ENCODE results near the gene NPC1.

The NPC1 gene

DNA sequence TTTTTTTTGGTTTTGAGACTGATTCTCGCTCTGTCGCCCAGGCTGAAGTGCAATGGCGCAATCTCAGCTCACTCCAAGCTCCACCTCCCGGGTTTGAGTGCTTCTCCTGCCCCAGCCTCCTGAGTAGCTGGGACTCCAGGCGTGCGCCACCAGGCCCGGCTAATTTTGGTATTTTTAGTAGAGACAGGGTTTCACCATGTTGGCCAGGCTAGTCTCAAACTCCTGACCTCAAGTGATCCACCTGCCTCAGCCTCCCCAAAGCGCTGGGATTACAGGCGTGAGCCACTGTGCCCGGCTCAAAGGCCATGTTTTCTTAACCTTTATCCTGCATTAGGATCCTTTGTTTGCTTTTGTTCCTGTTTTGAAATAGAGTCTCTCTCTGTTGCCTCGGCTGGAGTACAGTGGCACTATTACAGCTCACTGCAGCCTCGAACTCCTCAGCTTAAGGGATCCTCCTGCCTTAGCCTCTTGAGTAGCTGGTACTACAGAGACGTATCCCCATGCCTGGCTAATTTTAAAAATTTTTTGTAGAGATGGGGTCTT, 41.0 kb downstream of the NPC1 start:
- H3K27me3 ChIP-seq: no peaks in the 10 kb centered on the region
- H3K4me3 ChIP-seq (ENCODE audit: low read depth, low read length): no peak overlapping the region
- no peak for DNase-seq
- TF ChIP-seq, protein P1, sequence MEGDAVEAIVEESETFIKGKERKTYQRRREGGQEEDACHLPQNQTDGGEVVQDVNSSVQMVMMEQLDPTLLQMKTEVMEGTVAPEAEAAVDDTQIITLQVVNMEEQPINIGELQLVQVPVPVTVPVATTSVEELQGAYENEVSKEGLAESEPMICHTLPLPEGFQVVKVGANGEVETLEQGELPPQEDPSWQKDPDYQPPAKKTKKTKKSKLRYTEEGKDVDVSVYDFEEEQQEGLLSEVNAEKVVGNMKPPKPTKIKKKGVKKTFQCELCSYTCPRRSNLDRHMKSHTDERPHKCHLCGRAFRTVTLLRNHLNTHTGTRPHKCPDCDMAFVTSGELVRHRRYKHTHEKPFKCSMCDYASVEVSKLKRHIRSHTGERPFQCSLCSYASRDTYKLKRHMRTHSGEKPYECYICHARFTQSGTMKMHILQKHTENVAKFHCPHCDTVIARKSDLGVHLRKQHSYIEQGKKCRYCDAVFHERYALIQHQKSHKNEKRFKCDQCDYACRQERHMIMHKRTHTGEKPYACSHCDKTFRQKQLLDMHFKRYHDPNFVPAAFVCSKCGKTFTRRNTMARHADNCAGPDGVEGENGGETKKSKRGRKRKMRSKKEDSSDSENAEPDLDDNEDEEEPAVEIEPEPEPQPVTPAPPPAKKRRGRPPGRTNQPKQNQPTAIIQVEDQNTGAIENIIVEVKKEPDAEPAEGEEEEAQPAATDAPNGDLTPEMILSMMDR (IDR thresholded peaks at IDR 0.05; ENCODE audit: low read depth, low read length): no peak
- H3K36me3 ChIP-seq: no peaks in the 10 kb centered on the region
- no peaks in the 10 kb centered on the region for H3K9me3 ChIP-seq
- no peaks in the 10 kb centered on the region for H3K4me1 ChIP-seq

DNA sequence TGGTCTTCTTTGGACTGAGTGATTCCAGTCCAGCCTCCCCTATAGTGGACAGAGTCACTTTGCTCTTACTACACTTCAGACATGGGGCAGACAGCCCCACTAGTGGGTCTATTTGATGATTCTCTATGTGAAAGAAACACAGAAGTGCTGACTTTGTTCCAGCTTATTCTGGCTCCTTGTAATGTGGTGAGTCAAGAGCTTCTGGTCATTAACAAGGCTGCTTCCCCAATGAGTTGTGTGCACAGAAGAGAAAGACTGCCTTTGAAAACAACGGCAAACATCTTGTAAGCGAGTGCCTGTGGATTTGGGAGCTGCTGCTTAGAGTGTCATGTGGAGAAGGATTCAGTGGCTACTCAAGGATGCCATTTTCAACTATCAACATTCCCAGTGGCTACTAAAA, 43.8 kb downstream of the NPC1 start:
- no peaks in the 10 kb centered on the region for H3K9me3 ChIP-seq
- DNase-seq: no peak
- TF ChIP-seq, protein P1 (IDR thresholded peaks at IDR 0.05; ENCODE audit: low read depth, low read length): no peak
- H3K27me3 ChIP-seq: no peaks in the 10 kb centered on the region
- no peaks in the 10 kb centered on the region for H3K4me1 ChIP-seq
- H3K36me3 ChIP-seq: no peaks in the 10 kb centered on the region
- H3K4me3 ChIP-seq (ENCODE audit: low read depth, low read length): no peak overlapping the region

DNA sequence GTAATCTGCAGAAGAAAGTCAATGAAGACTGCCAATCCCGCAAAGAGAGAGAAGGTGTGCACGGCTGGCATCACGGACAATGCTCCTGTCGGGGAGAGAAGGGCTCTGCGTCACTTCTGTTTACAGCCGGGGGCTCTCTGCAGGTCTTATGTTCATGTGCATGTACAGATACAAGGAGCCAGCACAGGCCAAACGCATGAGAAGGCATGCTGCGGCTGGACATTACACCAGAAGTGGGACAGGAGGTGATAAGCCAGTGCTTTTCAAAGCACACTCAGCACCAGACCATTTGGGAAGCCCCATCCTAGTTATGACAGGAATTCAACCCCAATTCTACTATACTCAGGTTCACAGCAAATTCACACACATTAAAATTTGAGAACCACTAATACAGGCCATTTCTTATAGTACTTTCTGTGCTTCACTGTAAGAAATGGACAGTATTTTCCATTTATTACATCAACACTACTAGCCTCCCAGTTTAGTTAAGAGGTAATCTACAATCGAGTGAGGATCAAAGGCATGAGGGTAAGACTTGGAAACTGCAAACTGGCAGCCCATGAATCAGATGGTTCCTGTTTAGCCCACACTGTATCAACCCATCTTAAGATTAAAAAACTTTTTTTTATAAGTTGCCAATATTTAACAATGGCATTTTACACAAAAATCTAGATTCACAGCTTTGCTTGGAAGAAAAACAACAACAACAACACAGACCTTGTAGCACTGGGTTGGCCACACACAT, 44.8 kb downstream of the NPC1 start:
- Histone ChIP-seq H3K9me3 (no peaks in the 10 kb centered on the region), H3K4me3 (ENCODE audit: low read depth, low read length) (no peak overlapping the region), H3K4me1 (no peaks in the 10 kb centered on the region), H3K36me3 (no peaks in the 10 kb centered on the region), H3K27me3 (no peaks in the 10 kb centered on the region)
- TF ChIP-seq, protein P1 (IDR thresholded peaks at IDR 0.05; ENCODE audit: low read depth, low read length): no peak
- no peak for DNase-seq

DNA sequence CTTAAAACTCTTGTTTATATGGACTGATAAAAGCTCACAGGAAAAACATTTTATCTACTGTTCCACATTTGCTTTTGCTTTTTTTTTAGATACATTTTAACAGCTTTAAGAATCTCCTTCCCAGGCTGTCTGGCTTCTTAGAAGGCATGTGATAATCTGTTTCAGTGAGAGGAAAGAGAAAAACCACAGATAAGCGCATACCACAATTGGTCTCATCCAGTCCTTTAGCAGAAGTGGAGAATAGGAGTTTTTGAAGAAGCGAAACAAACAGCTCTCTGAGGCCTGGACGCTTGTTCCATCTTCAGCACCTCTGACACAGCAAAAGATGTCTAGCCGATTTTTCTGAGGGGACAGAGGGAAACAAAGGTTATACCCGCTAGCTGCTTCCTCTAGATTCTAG, 45.4 kb downstream of the NPC1 start:
- no peak overlapping the region for H3K4me3 ChIP-seq (ENCODE audit: low read depth, low read length)
- no peaks in the 10 kb centered on the region for H3K36me3 ChIP-seq
- H3K4me1 ChIP-seq: no peaks in the 10 kb centered on the region
- H3K27me3 ChIP-seq: no peaks in the 10 kb centered on the region
- DNase-seq: no peak
- TF ChIP-seq, protein P1 (IDR thresholded peaks at IDR 0.05; ENCODE audit: low read depth, low read length): no peak
- no peaks in the 10 kb centered on the region for H3K9me3 ChIP-seq

DNA sequence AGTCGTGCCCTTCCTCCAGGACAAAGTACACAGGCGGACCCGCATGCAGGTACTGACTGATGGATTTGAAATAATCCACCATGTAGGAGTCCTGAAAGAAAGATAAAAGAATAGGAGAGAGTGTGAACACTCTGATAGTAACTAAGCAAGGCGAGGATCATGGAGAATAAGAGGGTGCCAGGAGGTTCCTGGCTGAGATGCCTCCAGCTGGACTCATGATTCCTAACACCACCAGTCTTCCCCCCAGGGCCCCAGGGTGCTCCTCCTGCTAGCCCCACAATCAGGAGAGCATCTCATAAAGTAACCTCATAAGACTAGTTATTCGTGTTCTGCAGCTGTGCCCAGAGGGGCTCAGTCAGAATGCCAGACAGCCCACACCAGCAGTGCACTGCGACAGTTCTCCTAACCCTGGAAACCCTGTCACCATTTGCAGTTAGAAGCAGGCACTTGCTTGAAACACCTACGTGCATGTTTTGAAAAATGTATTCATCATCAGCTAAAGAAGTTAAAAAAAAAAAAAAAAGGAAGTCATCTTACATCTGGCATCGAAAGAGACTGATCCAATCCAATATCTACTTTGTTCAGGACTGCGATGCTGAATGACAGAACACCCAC, 46.3 kb downstream of the NPC1 start:
- Histone ChIP-seq H3K36me3 (no peaks in the 10 kb centered on the region), H3K4me3 (ENCODE audit: low read depth, low read length) (no peak overlapping the region), H3K27me3 (no peaks in the 10 kb centered on the region), H3K9me3 (no peaks in the 10 kb centered on the region), H3K4me1 (no peaks in the 10 kb centered on the region)
- DNase-seq: no peak
- TF ChIP-seq, protein P1 (IDR thresholded peaks at IDR 0.05; ENCODE audit: low read depth, low read length): no peak

DNA sequence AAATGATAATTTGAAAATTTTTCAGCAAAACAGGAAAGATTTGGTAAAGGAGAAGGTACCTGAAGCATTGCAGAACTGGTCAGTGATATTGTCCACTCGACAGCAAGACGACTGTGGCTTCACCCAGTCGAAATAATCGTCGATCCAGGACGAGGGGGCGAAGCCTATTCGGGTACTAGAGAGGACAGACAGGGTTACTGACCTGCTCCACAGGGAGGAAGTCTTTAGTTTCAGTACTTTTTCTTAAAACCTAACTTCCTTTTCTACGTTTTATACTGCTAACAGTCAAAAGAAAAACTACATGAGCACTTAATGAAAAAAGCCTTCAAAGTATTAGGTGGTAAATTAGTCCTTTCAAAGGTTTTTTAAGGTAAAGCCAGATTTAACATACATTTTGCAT, 47.0 kb downstream of the NPC1 start:
- Histone ChIP-seq H3K27me3 (no peaks in the 10 kb centered on the region), H3K4me1 (no peaks in the 10 kb centered on the region), H3K9me3 (no peaks in the 10 kb centered on the region), H3K36me3 (no peaks in the 10 kb centered on the region), H3K4me3 (ENCODE audit: low read depth, low read length) (no peak overlapping the region)
- DNase-seq: no peak
- TF ChIP-seq, protein P1 (IDR thresholded peaks at IDR 0.05; ENCODE audit: low read depth, low read length): no peak
